Measurements from ENCODE around the gene SPCS1.

GRCh38 chr3:52743152-52743551 is 37.2 kb downstream of the SPCS1 start:
- TF ChIP-seq POLR2AphosphoS5 (IDR thresholded peaks at IDR 0.05) (no peak), CTCF (IDR thresholded peaks at IDR 0.05) (no peak), POLR2A (IDR thresholded peaks at IDR 0.05) (no peak), EP300 (IDR thresholded peaks at IDR 0.05) (no peak)
